Nucleus accumbens (tissue), 56 donors: ENCODE data around the gene TAMALIN.

ENCODE experiments used
- DNase-seq, 56 donors: peaks; one replicate each; lab custom pipeline; 2025; lab: John Stamatoyannopoulos, UW

Gene TAMALIN

DNA sequence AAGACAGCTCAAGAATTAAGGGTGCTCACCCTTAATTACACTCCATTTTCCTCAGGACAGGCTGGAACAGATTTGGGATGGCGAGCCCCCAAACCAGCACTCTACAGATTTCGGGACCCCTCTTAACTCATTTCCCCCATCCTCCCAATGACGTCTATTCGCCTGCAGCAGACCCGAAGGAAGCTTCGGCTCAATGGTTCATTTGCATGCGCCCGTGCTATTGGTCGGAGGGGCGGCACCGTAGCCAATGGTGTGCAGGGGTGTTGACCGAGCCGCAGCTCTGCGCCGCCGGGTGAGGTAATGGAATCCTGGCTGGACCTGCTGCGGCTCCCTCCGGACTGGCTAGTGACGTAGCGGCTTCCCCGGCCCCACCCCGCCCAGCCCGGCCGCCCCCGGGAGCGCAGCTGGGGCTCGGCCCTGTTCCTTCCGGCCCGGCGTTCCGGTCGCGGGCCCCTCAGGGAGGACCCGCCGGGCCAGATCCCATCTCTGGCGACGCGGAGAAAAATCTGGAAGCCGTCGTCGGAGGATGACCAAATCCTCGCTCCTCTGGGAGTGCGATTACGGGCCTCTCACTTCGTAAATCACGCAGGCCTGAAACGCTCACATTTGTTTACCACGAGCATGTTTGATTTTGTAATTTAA lies 26.2 kb downstream of the TAMALIN start:
- peak; percentile 65 to 99 (median 95) for DNase-seq

DNA sequence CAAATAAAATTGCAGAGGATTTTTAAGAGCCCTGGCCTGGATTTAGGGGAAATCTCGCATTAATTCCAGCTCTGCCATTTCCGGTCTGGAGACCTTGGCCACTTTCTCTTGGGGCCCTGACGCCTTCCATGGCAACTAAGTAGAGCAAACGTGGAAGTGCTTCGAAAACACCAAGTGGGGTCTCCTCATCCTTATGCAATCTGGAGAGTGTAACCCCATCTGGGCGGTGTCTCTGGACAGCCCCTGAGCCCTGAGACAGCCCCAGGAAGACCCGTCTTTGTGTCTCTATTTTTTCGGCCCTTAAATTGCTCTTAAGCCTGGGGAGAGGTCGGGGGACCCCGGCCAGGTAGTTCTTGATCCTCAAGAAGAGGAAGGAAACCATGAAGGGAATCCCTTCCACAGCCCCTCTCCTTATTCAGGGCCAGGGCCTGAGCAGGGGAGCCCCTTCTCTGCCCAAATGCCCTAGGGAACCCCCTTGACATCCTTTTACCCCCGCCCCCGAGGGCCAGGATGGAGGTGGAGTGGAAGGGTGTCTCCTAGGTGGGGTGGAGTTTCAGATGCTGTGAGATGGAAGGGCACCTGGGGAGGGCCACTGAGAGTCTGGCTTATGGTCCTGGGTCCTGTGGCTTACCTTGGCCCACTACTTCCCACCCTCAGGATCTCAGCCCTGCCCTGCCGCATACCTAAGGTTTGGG lies 26.8 kb downstream of the TAMALIN start:
- DNase-seq = no peak

- DNase-seq = no peak
Observed at GRCh38 chr12:52035190-52035589, 28.4 kb downstream of the TAMALIN start.

DNA sequence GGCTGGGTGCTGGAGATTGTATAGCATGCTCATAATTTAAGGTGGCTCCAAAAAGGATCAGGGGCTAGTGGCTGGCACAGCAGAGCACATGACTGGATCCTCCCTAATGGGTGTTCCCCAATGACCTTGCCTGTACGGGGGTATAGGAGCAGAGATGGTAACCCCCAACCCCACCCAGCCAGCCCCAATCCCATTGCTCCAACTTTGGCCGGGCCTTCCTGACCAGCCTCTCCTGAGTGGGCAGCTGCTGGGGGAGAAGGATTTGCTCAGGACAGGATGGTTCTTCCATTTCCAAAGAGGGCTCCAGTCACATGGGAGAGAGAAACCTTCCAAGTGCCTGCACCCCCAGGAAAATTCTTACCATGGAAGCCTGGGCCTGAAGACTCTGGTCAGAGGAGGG lies 29.2 kb downstream of the TAMALIN start:
- no peak for DNase-seq

DNA sequence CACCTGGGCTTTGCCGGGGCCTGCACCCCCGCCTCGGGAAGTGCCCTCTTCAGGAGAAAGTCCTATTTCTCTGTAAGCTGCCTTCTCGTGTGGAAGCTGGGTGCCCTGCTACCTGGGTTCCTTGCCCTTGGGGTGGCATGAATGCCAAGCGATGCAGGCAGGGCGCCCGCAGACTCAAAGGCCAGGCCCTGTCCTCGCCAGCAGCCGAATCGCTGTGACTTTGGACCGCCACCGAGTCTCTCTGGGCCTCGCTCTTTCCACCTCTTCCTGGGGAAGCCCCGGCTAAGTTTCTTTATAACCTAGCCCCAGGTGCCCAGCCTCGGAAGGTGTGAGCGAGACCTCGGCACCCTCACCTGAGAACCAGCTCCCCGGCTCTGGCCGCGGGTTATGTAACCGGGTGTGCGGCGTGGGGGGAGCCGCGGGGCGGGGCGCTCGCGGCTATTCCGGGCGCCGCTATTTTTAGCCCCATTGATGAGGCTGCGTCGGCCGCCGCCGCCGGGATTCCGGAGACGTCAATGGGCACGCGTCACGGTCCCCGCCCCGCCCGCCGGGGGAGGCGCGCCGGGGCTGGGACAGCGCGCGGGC lies 29.9 kb downstream of the TAMALIN start:
- DNase-seq = peak in 53 of 56 donors; percentile 16 to 91 (median 71)

GRCh38 chr12:52037248-52037861 lies 30.6 kb downstream of the TAMALIN start:
- peak in 12 of 56 donors; percentile 12 to 80 (median 42) for DNase-seq

GRCh38 chr12:52038447-52038846 lies 31.7 kb downstream of the TAMALIN start:
- DNase-seq = no peak

DNA sequence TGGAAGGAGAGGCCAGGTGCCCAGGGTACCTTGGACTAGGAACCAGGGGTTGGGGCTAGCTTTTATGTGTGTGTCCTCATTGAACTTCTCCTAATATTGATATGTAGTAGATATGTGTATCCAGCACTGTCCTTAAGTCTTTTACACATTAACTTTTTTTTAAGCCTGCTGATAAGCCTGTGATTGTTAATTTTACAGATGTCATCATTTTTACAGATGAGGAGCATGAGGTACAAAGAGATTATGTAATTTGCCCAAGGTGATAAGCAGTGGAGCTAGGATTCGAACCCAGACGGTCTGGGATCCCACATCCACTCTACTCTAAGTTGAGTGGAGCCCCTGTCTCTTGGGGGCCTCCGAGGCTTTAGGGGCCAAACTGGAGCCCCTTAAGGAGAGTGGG lies 34.3 kb downstream of the TAMALIN start:
- no peak for DNase-seq

GRCh38 chr12:52041695-52042123 lies 35.0 kb downstream of the TAMALIN start:
- DNase-seq = peak in 4 of 56 donors; percentile 9 to 56 (median 26)

DNA sequence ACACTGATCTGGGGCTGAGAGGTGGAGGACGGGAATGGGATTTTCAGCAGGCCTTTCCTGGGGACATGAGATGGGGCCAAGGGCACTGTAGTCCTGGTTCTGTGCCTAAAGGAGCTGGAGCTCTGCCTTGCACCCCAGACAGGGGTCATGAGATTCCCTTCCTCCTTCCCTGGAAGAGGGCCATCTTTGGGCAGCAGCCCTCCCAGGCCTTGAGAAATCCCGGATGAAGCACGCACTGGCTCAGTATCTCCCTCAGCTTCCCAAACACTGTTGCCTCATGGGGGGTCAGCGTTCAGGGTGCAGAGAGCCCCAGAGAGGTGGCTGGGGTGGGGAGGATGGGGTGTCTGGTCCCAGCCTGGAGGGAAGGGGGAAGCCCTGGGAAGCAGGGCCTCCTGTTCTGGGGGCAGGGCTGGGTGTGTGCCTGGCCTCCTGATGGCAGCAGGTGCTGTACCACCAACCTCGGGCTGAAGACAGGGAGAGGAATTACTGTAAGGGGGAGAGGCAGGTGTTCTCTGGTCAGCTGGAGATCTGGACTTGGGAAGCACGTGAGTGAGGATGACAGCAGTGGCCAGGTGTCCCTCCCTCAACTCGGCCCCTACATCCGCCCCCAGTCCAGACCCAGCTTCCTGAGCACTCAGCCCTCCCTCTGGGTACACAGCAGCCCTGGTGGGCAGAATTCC lies 36.1 kb downstream of the TAMALIN start:
- DNase-seq = no peak

DNA sequence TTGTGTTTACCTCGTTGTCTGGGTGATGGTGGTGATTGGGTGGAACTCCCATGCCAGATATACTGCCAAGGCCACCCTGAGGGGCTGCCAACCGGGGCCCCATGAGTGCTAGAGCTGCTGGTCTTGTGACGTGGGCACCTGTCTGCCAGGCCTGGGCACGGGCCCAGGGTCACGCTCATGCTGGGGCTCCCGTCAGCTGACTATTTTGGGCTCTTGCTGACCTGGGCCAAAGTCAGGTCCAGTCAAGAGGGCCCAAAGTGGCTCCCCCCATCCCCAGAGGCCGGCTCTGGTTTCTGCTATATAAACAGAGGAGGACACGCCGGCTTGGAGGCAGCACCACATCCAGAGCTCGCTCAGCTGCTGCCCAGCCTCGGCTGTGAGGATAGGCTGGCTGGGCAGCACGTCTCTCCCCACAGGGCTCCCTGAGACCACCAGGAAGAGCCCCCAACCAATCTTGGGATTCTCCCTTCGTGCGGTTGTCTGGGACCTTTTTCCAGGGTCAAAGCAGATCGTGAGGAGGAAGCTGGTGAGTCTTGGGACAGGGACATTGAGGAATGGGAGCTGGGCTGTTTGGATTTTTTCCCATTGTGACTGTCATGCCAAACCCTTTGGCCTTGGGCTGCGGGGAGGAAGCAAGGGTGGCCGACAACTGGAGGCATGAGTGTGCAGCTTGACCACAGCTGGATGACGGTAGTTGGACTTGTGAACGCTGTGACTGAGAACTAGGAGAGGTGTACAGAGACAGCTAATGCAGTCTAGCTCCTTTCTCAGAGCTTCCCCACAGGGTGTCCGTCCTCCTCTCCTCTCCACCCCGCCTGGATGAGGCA lies 36.9 kb downstream of the TAMALIN start:
- DNase-seq = peak in 8 of 56 donors; percentile 7 to 59 (median 25)

DNA sequence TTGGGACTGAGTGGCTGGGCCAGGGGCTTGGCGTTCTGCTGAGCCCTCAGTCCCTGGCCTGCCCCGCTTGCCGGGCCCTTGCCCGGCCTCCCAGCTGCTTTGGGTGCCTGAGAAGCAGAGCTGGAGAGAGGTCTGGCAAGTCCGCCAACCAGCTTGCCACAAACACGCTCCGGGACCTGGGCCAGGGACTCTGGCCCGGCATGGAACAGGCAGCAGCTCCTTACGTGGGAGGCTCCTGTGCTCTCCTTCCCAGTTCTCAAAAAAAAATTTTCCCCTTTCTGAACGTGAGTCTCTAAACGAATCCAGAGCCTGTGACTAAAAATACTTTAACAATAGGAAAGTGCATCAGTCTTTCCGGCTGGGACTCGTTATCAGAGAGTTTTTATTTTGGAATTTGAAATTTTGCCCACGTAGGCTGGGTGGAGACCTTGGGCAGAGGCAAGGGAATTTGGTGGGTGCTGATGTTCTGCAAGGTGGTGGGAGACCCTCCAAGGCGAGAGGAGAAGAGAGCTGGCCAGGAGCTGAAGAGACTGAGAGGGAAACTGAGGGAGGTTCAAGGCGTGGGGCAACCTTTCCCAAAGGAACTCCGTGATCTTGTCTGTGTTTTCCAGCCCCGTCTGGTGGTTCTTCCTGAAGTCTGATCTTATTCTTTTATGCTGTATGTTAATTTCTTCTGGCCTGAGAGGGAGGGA lies 37.7 kb downstream of the TAMALIN start:
- DNase-seq = peak in 40 of 56 donors; percentile 13 to 85 (median 46)

- peak in 3 of 56 donors; percentile 17 to 48 (median 36) for DNase-seq
Observed at GRCh38 chr12:52045794-52046199, 39.1 kb downstream of the TAMALIN start.

DNA sequence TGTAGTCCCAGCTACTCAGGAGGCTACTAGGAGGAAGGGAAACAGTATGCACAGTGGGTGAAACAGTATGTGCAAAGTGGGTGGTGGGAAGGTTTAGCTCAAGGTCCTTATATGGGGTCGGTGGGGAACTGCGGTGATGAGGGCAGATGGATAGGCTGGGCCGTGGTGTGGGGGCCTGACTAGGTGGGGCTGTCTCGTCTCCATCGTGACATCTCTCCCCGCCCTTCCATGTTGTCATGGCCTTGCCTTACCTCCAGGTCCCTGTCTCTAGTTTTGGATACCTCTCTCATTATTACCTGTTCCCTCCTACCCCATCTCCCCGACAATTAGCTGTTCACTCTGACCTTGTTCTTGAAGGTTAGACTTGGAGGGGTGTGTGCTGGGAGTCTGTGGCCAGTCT lies 40.1 kb downstream of the TAMALIN start:
- no peak for DNase-seq

GRCh38 chr12:52049286-52049685 lies 42.5 kb downstream of the TAMALIN start:
- DNase-seq = no peak

GRCh38 chr12:52049688-52050087 lies 42.9 kb downstream of the TAMALIN start:
- no peak for DNase-seq

- peak in 4 of 56 donors; percentile 42 to 60 (median 55) for DNase-seq
Observed at GRCh38 chr12:52050116-52050757, 43.5 kb downstream of the TAMALIN start.

DNA sequence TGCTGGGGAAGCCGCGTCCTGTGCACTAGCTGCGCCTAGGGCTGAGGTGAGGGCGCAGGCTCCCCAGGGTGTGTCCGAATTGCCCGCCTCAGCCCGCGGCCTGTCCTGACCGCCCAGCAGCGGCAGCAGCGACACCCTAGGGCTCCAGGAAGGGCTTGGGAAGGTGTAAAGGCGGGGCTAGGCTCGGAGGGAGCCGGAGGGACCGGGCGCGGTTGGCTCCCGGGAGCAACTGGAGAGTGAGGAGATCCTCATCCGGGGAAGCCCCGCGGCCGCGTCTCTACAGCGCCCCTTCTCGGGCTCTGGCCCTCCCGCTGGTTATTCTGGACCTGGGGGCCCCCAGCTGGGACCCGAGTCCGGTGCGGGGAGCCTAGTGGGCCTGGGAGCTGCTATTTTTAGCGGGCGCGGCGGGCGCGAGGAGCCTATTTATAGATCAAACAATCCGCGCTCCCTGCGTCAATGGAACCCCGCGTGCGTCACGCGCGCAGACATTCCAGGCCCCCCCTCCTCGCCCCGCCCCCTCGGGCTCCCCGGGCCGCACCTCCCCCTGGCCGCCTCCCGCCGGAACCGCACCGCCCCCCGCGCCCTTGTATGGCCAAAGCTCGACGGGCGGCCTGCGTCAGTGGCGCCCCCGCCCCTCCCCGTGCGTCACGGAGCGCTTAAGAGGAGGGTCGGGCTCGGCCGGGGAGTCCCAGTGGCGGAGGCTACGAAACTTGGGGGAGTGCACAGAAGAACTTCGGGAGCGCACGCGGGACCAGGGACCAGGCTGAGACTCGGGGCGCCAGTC lies 44.2 kb downstream of the TAMALIN start, which contains the start of gene NR4A1:
Gene NR4A1 (plus strand): TSS at position 685 of the 784 bp plus-strand sequence. CDS start 2,887 bp downstream, outside the sequence.
- DNase-seq = peak; percentile 41 to 97 (median 91)
